GM23338 (cell line): ENCODE measurements around the gene PTH2. TPM values are rescaled to one million over a fixed set of nuclear protein-coding genes. Genes with fewer than 3 reads are reported as not detected.

Experiments
- ATAC-seq: fragments of 200-7000 bp; cut with Tn5 transposase; 3 replicates; pipeline ENCODE4 v1.9.1; 2020
- DNase-seq: peaks from one replicate; pipeline ENCODE4 v3.0.0-alpha.2; 2015; ENCODE audit warnings: low spot score
- H2AFZ ChIP-seq: fragments of 200-600 bp; sonication (generic); 2 replicates; pipeline ENCODE4 v1.8.0; 2016; ENCODE audit warnings: antibody characterized with exemption, mild to moderate bottlenecking, moderate library complexity
- H3F3A ChIP-seq: fragments of 200-600 bp; sonication (generic); replicated peaks from 2 replicates; pipeline ENCODE4 v1.8.0; 2017; ENCODE audit warnings: antibody characterized with exemption, mixed run types, low read depth
- H3K27ac ChIP-seq: fragments of 200-600 bp; sonication (generic); 2 replicates; pipeline ENCODE4 v1.6.1; 2016; ENCODE audit warnings: low read depth
- H3K27me3 ChIP-seq: fragments of 200-600 bp; sonication (generic); 2 replicates; pipeline ENCODE4 v1.8.0; 2016; ENCODE audit warnings: mild to moderate bottlenecking, mixed run types, moderate library complexity; ENCODE audit not compliant: insufficient read depth
- H3K36me3 ChIP-seq: fragments of 200-600 bp; sonication (generic); 2 replicates; pipeline ENCODE4 v1.8.0; 2016; ENCODE audit warnings: mild to moderate bottlenecking; ENCODE audit not compliant: insufficient read depth
- H3K4me1 ChIP-seq: fragments of 200-600 bp; sonication (generic); 2 replicates; pipeline ENCODE4 v1.8.0; 2016; ENCODE audit warnings: mild to moderate bottlenecking, moderate library complexity; ENCODE audit not compliant: insufficient read depth
- H3K4me2 ChIP-seq: fragments of 200-600 bp; sonication (generic); 2 replicates; pipeline ENCODE4 v1.7.1; 2017; ENCODE audit warnings: mixed run types
- H3K4me3 ChIP-seq: fragments of 200-600 bp; sonication (generic); 2 replicates; pipeline ENCODE4 v1.6.1; 2016; ENCODE audit warnings: mixed run types
- H3K79me2 ChIP-seq: fragments of 200-600 bp; sonication (generic); replicated peaks from 2 replicates; pipeline ENCODE4 v1.8.0; 2017; ENCODE audit warnings: mild to moderate bottlenecking; ENCODE audit not compliant: insufficient read depth
- H3K9me2 ChIP-seq: fragments of 200-600 bp; sonication (generic); 2 replicates; pipeline ENCODE4 v1.8.0; 2017; ENCODE audit not compliant: insufficient read depth
- H4K20me1 ChIP-seq: fragments of 200-600 bp; sonication (generic); replicated peaks from 2 replicates; pipeline ENCODE4 v1.8.0; 2017; ENCODE audit warnings: mild to moderate bottlenecking; ENCODE audit not compliant: insufficient read depth
- H3K27ac Mint-ChIP-seq: 2 replicates; pipeline ENCODE4 v1.8.0; 2020; ENCODE audit warnings: inconsistent platforms, mild to moderate bottlenecking, moderate library complexity, mixed read lengths
- H3K27me3 Mint-ChIP-seq: 3 replicates; pipeline ENCODE4 v1.8.0; 2022; ENCODE audit warnings: low read depth, mild to moderate bottlenecking, moderate library complexity, mixed read lengths, inconsistent platforms; ENCODE audit not compliant: insufficient read depth, poor library complexity
- H3K36me3 Mint-ChIP-seq: 3 replicates; pipeline ENCODE4 v1.8.0; 2021; ENCODE audit warnings: low read depth, mild to moderate bottlenecking, inconsistent platforms, moderate library complexity, mixed read lengths
- H3K4me1 Mint-ChIP-seq: 3 replicates; pipeline ENCODE4 v1.8.0; 2020; ENCODE audit warnings: mild to moderate bottlenecking, inconsistent platforms, mixed read lengths
- H3K4me3 Mint-ChIP-seq: 3 replicates; pipeline ENCODE4 v1.8.0; 2021; ENCODE audit warnings: moderate library complexity, mild to moderate bottlenecking, inconsistent platforms, mixed read lengths
- H3K9me3 Mint-ChIP-seq: 3 replicates; pipeline ENCODE4 v1.8.0; 2020; ENCODE audit warnings: moderate library complexity, mild to moderate bottlenecking, inconsistent platforms, mixed read lengths
- CREB1 ChIP-seq: fragments of 250-450 bp; sonication (Bioruptor Pico); IDR thresholded peaks from 2 replicates; pipeline ENCODE4 v1.5.0; 2020; ENCODE audit warnings: low read depth, mild to moderate bottlenecking, moderate library complexity
- EZH2 ChIP-seq: fragments of 200-600 bp; sonication (generic); IDR thresholded peaks from one replicate; pipeline ENCODE4 v1.8.0; 2017; ENCODE audit warnings: antibody characterized with exemption, mild to moderate bottlenecking, low read depth; ENCODE audit not compliant: unreplicated experiment
- EZH2phosphoT487 ChIP-seq: fragments of 200-600 bp; sonication (generic); IDR thresholded peaks from one replicate; pipeline ENCODE4 v1.8.1; 2018; ENCODE audit warnings: antibody characterized with exemption; ENCODE audit not compliant: unreplicated experiment
- NANOG ChIP-seq: IDR thresholded peaks from 2 replicates; pipeline ENCODE4 v1.6.1; 2016; ENCODE audit warnings: antibody characterized with exemption, borderline replicate concordance
- POLR2AphosphoS5 ChIP-seq: IDR thresholded peaks from 2 replicates; pipeline ENCODE4 v1.6.1; 2016; ENCODE audit warnings: antibody characterized with exemption, low read depth
- ZNF114 ChIP-seq: fragments of 250-450 bp; sonication (Bioruptor Pico); IDR thresholded peaks from 2 replicates; pipeline ENCODE4 v1.5.0; 2020; ENCODE audit warnings: mild to moderate bottlenecking, moderate library complexity
- ZNF331 ChIP-seq: fragments of 250-450 bp; sonication (Bioruptor Pico); IDR thresholded peaks from 2 replicates; pipeline ENCODE4 v1.5.0; 2020; ENCODE audit warnings: low read depth, mild to moderate bottlenecking, moderate library complexity
- polyA plus RNA-seq: library from polyadenylated mRNA; unstranded; fragments of >200 nt; fragmentation: Nextera tagmentation; extraction: Ambion mirVana; gene quantifications from 2 replicates; pipeline ENCODE4 v1.2.1, GENCODE V29; 2016
- total RNA-seq: library from RNA; depleted of rRNA; stranded (reverse); fragments of >200 nt; shearing (Covaris generic); gene quantifications from 2 replicates; pipeline ENCODE4 v1.2.3, GENCODE V29; 2014
- TF ChIP-seq, protein P1 (sequence below): IDR thresholded peaks from 2 replicates; pipeline ENCODE4 v1.6.1; 2016; ENCODE audit warnings: antibody characterized with exemption
- TF ChIP-seq, protein P2 (sequence below): IDR thresholded peaks from one replicate; pipeline ENCODE4 v1.6.1; 2018; ENCODE audit warnings: antibody characterized with exemption; ENCODE audit not compliant: unreplicated experiment
- TF ChIP-seq, protein P3 (sequence below), 2 experiments: fragments of 200-600 bp in 1 of 2; sonication (generic) in 1 of 2; conservative IDR thresholded peaks; 2 replicates each; pipeline versions ENCODE4 v1.5.1 to v1.6.1; 2016 to 2017; ENCODE audit warnings: antibody characterized with exemption in 2 of 2, low read depth in 2 of 2, mild to moderate bottlenecking in 2 of 2, moderate library complexity in 1 of 2
- TF ChIP-seq, protein P4 (sequence below): fragments of 250-450 bp; sonication (Bioruptor Pico); IDR thresholded peaks from 2 replicates; pipeline ENCODE4 v1.5.0; 2020; ENCODE audit warnings: mild to moderate bottlenecking, moderate library complexity

PTH2 gene
- total and polyA plus RNA-seq, 2 experiments from 2014 or later = 1.6 TPM; not detected in 1

DNA sequence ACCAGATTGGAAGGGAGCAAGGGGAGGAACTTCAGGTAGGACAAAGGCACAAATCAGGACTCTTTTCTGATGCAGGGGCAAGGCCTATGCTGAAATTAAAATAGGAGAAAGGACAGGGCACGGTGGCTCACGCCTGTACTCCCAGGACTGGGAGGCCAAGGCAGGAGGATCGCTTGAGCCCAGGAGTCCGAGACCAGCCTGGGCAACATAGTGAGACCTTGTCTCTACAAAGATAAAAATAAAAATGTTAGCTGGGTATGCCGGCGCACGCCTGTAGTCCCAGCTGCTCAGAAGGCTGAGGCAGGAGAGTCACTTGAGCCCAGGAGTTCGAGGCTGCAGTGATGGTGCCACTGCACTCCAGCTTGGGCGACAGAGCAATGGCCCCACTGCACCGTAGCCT lies 12.4 kb upstream of the PTH2 start (continued):
- no peak for TF ChIP-seq NANOG
- no peak for TF ChIP-seq EZH2
- TF ChIP-seq, protein P1, sequence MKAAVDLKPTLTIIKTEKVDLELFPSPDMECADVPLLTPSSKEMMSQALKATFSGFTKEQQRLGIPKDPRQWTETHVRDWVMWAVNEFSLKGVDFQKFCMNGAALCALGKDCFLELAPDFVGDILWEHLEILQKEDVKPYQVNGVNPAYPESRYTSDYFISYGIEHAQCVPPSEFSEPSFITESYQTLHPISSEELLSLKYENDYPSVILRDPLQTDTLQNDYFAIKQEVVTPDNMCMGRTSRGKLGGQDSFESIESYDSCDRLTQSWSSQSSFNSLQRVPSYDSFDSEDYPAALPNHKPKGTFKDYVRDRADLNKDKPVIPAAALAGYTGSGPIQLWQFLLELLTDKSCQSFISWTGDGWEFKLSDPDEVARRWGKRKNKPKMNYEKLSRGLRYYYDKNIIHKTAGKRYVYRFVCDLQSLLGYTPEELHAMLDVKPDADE = no peak
- no peak for TF ChIP-seq CREB1 (CRISPR knock-in tag)
- TF ChIP-seq POLR2AphosphoS5 = no peak
- TF ChIP-seq, protein P2, sequence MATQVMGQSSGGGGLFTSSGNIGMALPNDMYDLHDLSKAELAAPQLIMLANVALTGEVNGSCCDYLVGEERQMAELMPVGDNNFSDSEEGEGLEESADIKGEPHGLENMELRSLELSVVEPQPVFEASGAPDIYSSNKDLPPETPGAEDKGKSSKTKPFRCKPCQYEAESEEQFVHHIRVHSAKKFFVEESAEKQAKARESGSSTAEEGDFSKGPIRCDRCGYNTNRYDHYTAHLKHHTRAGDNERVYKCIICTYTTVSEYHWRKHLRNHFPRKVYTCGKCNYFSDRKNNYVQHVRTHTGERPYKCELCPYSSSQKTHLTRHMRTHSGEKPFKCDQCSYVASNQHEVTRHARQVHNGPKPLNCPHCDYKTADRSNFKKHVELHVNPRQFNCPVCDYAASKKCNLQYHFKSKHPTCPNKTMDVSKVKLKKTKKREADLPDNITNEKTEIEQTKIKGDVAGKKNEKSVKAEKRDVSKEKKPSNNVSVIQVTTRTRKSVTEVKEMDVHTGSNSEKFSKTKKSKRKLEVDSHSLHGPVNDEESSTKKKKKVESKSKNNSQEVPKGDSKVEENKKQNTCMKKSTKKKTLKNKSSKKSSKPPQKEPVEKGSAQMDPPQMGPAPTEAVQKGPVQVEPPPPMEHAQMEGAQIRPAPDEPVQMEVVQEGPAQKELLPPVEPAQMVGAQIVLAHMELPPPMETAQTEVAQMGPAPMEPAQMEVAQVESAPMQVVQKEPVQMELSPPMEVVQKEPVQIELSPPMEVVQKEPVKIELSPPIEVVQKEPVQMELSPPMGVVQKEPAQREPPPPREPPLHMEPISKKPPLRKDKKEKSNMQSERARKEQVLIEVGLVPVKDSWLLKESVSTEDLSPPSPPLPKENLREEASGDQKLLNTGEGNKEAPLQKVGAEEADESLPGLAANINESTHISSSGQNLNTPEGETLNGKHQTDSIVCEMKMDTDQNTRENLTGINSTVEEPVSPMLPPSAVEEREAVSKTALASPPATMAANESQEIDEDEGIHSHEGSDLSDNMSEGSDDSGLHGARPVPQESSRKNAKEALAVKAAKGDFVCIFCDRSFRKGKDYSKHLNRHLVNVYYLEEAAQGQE = no peak
- TF ChIP-seq, protein P3, sequence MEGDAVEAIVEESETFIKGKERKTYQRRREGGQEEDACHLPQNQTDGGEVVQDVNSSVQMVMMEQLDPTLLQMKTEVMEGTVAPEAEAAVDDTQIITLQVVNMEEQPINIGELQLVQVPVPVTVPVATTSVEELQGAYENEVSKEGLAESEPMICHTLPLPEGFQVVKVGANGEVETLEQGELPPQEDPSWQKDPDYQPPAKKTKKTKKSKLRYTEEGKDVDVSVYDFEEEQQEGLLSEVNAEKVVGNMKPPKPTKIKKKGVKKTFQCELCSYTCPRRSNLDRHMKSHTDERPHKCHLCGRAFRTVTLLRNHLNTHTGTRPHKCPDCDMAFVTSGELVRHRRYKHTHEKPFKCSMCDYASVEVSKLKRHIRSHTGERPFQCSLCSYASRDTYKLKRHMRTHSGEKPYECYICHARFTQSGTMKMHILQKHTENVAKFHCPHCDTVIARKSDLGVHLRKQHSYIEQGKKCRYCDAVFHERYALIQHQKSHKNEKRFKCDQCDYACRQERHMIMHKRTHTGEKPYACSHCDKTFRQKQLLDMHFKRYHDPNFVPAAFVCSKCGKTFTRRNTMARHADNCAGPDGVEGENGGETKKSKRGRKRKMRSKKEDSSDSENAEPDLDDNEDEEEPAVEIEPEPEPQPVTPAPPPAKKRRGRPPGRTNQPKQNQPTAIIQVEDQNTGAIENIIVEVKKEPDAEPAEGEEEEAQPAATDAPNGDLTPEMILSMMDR (conservative IDR thresholded peaks at IDR 0.05; ENCODE audit: low read depth in 2 of 2) = no peak

DNA sequence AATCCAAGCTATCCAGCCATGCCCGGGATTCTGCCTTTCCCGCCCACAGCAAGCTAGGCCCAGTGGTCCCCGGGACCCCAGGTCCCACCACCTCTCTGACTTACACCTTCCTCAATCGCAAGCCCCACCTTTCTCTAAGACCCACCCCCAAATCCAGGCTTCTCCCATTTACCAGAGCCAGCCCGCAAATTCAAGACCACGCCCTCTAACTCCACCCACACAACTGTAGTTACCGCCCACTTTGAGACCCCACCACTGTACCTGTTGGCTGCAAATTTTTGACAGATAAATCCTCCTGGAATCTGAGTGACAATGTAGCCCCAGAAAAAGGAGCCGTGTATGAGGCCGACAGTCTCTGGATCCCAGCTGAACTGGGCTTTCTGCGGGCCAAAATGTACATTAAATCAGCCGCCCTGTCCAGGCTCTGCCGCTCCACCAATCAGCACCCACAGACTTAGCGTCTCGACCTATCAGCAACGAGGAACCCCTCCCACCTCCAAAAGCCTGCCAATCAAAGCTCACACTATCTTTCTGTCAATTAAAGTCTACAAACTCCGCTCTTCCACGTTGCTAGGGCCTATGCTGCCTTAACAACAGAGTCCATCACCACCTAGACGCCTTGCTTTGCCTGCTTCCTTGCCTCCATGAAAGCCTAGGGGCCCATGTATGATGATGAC lies 11.8 kb upstream of the PTH2 start:
- DNase-seq = no peak
- Mint-ChIP-seq H3K4me1 (peaks cover 35% of the 10 kb centered on the region), H3K36me3 (peaks cover 5% of the 10 kb centered on the region), H3K27me3 (peaks cover 75% of the 10 kb centered on the region), H3K9me3 (peaks cover 13% of the 10 kb centered on the region), H3K27ac (no peak overlapping the region), H3K4me3 (no peak overlapping the region; the same call in 2 of the 3 replicates)
- Histone ChIP-seq H3K9me2 (no peaks in the 10 kb centered on the region), H3F3A (peaks cover 27% of the 10 kb centered on the region), H3K27me3 (peaks cover 76% of the 10 kb centered on the region), H2AFZ (no peak overlapping the region), H3K4me3 (no peak overlapping the region), H3K79me2 (no peaks in the 10 kb centered on the region), H3K4me1 (peaks cover 24% of the 10 kb centered on the region), H4K20me1 (no peaks in the 10 kb centered on the region), H3K4me2 (peak overlapping the region; percentile 72; the same call in 1 of the 2 replicates), H3K27ac (no peak overlapping the region), H3K36me3 (no peaks in the 10 kb centered on the region)
- peak; percentile 7 for ATAC-seq
- TF ChIP-seq EZH2phosphoT487 = no peak
- no peak for TF ChIP-seq ZNF114 (CRISPR knock-in tag)
- no peak for TF ChIP-seq CREB1 (CRISPR knock-in tag)
- TF ChIP-seq, protein P4, sequence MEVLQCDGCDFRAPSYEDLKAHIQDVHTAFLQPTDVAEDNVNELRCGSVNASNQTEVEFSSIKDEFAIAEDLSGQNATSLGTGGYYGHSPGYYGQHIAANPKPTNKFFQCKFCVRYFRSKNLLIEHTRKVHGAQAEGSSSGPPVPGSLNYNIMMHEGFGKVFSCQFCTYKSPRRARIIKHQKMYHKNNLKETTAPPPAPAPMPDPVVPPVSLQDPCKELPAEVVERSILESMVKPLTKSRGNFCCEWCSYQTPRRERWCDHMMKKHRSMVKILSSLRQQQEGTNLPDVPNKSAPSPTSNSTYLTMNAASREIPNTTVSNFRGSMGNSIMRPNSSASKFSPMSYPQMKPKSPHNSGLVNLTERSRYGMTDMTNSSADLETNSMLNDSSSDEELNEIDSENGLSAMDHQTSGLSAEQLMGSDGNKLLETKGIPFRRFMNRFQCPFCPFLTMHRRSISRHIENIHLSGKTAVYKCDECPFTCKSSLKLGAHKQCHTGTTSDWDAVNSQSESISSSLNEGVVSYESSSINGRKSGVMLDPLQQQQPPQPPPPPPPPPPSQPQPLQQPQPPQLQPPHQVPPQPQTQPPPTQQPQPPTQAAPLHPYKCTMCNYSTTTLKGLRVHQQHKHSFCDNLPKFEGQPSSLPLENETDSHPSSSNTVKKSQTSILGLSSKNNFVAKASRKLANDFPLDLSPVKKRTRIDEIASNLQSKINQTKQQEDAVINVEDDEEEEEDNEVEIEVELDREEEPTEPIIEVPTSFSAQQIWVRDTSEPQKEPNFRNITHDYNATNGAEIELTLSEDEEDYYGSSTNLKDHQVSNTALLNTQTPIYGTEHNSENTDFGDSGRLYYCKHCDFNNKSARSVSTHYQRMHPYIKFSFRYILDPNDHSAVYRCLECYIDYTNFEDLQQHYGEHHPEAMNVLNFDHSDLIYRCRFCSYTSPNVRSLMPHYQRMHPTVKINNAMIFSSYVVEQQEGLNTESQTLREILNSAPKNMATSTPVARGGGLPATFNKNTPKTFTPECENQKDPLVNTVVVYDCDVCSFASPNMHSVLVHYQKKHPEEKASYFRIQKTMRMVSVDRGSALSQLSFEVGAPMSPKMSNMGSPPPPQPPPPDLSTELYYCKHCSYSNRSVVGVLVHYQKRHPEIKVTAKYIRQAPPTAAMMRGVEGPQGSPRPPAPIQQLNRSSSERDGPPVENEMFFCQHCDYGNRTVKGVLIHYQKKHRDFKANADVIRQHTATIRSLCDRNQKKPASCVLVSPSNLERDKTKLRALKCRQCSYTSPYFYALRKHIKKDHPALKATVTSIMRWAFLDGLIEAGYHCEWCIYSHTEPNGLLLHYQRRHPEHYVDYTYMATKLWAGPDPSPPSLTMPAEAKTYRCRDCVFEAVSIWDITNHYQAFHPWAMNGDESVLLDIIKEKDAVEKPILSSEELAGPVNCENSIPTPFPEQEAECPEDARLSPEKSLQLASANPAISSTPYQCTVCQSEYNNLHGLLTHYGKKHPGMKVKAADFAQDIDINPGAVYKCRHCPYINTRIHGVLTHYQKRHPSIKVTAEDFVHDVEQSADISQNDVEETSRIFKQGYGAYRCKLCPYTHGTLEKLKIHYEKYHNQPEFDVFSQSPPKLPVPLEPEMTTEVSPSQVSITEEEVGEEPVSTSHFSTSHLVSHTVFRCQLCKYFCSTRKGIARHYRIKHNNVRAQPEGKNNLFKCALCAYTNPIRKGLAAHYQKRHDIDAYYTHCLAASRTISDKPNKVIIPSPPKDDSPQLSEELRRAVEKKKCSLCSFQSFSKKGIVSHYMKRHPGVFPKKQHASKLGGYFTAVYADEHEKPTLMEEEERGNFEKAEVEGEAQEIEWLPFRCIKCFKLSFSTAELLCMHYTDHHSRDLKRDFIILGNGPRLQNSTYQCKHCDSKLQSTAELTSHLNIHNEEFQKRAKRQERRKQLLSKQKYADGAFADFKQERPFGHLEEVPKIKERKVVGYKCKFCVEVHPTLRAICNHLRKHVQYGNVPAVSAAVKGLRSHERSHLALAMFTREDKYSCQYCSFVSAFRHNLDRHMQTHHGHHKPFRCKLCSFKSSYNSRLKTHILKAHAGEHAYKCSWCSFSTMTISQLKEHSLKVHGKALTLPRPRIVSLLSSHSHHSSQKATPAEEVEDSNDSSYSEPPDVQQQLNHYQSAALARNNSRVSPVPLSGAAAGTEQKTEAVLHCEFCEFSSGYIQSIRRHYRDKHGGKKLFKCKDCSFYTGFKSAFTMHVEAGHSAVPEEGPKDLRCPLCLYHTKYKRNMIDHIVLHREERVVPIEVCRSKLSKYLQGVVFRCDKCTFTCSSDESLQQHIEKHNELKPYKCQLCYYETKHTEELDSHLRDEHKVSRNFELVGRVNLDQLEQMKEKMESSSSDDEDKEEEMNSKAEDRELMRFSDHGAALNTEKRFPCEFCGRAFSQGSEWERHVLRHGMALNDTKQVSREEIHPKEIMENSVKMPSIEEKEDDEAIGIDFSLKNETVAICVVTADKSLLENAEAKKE (CRISPR knock-in tag) = no peak
- no peak for TF ChIP-seq ZNF331
- no peak for TF ChIP-seq NANOG
